ENCODE results near the gene PRDX5.

GRCh38 chr11:64269540-64270220, 48.2 kb upstream of the PRDX5 start:
- TF ChIP-seq, protein P1, sequence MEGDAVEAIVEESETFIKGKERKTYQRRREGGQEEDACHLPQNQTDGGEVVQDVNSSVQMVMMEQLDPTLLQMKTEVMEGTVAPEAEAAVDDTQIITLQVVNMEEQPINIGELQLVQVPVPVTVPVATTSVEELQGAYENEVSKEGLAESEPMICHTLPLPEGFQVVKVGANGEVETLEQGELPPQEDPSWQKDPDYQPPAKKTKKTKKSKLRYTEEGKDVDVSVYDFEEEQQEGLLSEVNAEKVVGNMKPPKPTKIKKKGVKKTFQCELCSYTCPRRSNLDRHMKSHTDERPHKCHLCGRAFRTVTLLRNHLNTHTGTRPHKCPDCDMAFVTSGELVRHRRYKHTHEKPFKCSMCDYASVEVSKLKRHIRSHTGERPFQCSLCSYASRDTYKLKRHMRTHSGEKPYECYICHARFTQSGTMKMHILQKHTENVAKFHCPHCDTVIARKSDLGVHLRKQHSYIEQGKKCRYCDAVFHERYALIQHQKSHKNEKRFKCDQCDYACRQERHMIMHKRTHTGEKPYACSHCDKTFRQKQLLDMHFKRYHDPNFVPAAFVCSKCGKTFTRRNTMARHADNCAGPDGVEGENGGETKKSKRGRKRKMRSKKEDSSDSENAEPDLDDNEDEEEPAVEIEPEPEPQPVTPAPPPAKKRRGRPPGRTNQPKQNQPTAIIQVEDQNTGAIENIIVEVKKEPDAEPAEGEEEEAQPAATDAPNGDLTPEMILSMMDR (IDR thresholded peaks at IDR 0.05), result no peak
- TF ChIP-seq POLR2AphosphoS5 (IDR thresholded peaks at IDR 0.05; ENCODE audit: insufficient read depth in 1 of 2, low read depth in 1 of 2), result peak in 1 of 2 donors; percentile 99
